Measurements from ENCODE around the gene TFCP2L1.
A peak's percentile ranks its signal among the peaks of the same experiment; 100 is the strongest.

Gene TFCP2L1

DNA sequence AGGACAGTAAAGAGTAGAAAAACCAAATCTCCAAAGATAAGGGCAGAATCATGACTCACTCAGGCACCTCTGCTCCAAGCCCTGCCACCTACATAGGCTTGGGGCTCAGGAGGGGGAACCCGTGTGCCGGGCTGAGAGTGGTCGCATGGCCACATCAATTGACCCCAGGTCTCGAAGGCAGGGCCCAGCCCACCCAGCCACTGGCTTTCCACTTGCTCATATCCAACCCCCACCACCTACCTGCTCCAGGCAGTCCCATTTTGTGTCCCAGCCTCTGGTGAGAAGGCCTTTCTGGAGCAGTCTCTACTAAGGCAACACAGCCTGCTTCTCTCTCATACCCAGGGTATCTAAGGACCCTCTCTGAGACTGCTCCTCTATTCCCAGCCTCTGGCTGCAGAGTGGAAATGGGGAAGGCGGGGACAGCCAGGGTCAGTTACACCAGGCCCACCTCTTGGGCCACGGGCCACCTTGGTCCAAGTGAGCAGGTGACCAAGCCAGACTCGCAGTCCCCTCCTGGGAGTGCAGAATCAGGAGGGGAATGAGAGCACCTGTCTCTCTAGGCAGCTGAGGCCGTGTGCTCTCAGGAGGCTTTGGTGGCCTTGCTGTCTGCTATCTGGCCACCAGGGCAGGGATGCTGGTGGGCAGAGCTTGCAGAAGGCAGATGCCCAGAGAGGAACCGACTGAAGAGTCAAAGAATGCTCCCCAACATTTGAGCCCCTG lies 20.8 kb downstream of the TFCP2L1 start:
- H3K9ac ChIP-seq (ENCODE audit: low read depth, low read length), result no peak overlapping the region
- no peaks in the 10 kb centered on the region for H3K4me1 ChIP-seq (ENCODE audit: control insufficient read depth, insufficient read depth, low read length)
- no peaks in the 10 kb centered on the region for H3K9me3 ChIP-seq (ENCODE audit: control insufficient read depth, insufficient read depth, low read length)
- no peak overlapping the region for H3K4me3 ChIP-seq (ENCODE audit: low read depth, low read length)
- no peaks in the 10 kb centered on the region for H3K27me3 ChIP-seq (ENCODE audit: control insufficient read depth, insufficient read depth, low read length)
- no peaks in the 10 kb centered on the region for H3K36me3 ChIP-seq (ENCODE audit: control insufficient read depth, insufficient read depth, low read length)
- H3K27ac ChIP-seq (ENCODE audit: low read depth, low read length), result no peak overlapping the region

DNA sequence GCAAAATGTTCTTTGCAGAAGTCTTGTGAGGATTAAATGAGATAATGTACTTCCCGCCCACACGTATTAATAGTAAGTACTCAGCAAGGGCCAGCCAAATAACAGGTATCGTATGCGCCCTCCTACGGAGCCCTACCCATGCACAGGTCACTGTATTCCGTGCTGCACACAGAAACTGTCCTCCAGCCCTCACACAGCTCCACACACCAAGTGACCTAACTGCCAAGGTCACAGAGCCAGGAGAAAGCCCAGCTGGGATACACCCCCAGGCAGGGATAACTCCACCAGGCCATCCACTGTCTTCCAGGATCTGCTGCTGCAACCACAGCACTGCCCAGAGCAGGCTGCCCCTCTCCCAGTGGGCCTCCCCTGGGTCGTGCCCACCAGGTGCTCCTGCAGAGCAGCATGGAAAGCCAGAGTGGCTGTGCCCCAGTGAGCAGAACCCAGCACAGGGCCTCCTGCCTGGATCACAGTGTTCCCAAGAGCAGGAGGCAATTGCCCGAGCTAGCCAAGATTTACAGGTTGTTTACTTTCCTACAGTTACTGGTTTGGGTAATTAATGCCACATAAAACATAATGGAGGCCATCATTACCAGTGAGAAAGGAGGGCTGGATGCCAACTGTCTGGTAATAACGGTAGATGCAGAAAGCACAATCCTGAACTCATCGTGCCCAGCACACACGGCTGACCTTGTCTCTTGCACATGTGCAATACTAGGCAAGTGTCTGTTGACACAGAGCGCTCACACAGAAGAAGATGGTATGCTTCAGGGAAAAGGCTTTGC lies 24.4 kb downstream of the TFCP2L1 start:
- 0 out of 2 replicates have a peak overlapping the region, but pooled peaks have one; percentile 12 for H3K9ac ChIP-seq (ENCODE audit: low read depth, low read length)
- H3K27ac ChIP-seq (ENCODE audit: low read depth, low read length), result no peak overlapping the region
- H3K27me3 ChIP-seq (ENCODE audit: control insufficient read depth, insufficient read depth, low read length), result no peaks in the 10 kb centered on the region
- no peaks in the 10 kb centered on the region for H3K36me3 ChIP-seq (ENCODE audit: control insufficient read depth, insufficient read depth, low read length)
- H3K4me3 ChIP-seq (ENCODE audit: low read depth, low read length), result no peak overlapping the region
- H3K9me3 ChIP-seq (ENCODE audit: control insufficient read depth, insufficient read depth, low read length), result no peaks in the 10 kb centered on the region
- no peaks in the 10 kb centered on the region for H3K4me1 ChIP-seq (ENCODE audit: control insufficient read depth, insufficient read depth, low read length)

DNA sequence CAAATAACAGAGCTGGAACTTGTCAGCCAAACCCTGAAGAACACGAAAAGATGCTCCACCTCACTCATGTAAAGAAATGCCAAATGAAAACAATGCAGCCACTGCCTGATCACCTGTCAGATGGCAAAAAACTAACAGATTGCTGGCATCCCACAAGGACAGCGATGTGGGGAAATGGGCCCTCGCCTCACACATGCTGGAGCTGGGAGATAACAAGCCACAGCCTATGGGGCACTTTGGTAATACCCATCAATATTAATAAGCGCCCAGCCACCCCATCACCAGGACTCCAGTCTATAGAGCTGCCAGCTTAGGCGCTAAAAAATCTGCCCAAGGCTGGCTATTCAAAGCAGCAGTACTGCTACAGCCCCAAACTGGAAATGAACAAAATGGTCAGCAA lies 27.0 kb downstream of the TFCP2L1 start:
- Histone ChIP-seq H3K4me3 (ENCODE audit: low read depth, low read length) (no peak overlapping the region), H3K27me3 (ENCODE audit: control insufficient read depth, insufficient read depth, low read length) (no peaks in the 10 kb centered on the region), H3K4me1 (ENCODE audit: control insufficient read depth, insufficient read depth, low read length) (no peaks in the 10 kb centered on the region)

DNA sequence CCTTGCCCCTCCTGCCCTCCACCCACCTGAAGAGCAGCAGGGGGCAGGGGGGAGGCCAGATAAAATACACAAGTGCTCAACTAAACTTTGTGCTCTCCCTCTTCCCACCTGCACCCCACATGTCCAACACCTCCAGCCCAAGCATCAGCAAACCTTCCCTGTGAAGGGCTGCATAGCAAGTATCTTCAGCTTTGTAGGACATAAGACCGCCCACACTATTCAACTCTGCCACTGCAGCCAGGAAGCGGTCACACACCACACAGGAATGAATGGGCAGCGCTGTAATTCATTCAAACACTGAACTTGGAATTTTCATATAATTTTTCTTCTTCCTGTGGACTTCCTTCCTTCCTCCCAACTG lies 27.5 kb downstream of the TFCP2L1 start:
- H3K9ac ChIP-seq (ENCODE audit: low read depth, low read length), result no peak overlapping the region
- H3K4me1 ChIP-seq (ENCODE audit: control insufficient read depth, insufficient read depth, low read length), result no peaks in the 10 kb centered on the region
- no peaks in the 10 kb centered on the region for H3K9me3 ChIP-seq (ENCODE audit: control insufficient read depth, insufficient read depth, low read length)
- no peak overlapping the region for H3K4me3 ChIP-seq (ENCODE audit: low read depth, low read length)
- H3K36me3 ChIP-seq (ENCODE audit: control insufficient read depth, insufficient read depth, low read length), result no peaks in the 10 kb centered on the region
- no peak overlapping the region for H3K27ac ChIP-seq (ENCODE audit: low read depth, low read length)
- H3K27me3 ChIP-seq (ENCODE audit: control insufficient read depth, insufficient read depth, low read length), result no peaks in the 10 kb centered on the region

More for the DNA sequence above, 27.0 kb downstream of the TFCP2L1 start:
- Histone ChIP-seq H3K9ac (ENCODE audit: low read depth, low read length) (no peak overlapping the region), H3K9me3 (ENCODE audit: control insufficient read depth, insufficient read depth, low read length) (no peaks in the 10 kb centered on the region), H3K36me3 (ENCODE audit: control insufficient read depth, insufficient read depth, low read length) (no peaks in the 10 kb centered on the region), H3K27ac (ENCODE audit: low read depth, low read length) (no peak overlapping the region)

DNA sequence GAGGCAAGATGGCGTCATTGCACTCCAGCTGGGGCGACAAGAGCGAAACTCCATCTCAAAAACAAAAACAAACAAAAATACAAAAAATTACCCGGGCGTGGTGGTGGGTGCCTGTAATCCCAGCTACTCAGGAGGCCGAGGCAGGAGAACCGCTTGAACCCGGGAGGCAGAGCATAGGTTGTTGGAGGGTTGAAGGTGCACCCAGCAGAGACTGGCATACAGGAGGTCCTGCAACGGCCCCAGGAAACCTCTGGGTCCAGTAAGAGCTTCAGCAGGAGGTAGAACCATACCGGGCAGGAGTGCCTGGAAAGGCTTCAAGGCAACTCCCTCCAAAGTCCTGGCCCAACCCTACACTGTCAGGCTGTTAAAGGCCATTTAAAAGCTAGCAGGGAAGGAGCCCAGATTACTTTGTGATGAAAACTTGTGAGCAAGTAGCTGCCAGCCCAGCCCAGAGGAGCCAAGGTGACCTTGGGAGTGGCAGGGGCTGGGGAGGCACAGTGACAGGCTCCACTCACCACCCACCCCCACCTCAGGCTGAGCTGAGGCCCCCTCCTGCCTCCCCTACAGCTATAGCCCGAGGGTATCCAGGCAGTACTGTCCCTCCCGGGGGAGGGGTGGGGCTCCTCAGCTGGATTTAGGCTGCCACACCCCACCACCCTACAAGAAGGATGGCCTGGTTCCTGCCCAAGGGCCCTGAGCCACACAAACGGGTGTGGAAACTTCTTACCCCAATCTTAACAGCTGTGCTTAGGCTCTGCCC lies 28.1 kb downstream of the TFCP2L1 start:
- H3K36me3 ChIP-seq (ENCODE audit: control insufficient read depth, insufficient read depth, low read length), result no peaks in the 10 kb centered on the region
- no peak overlapping the region for H3K27ac ChIP-seq (ENCODE audit: low read depth, low read length)
- no peak overlapping the region for H3K9ac ChIP-seq (ENCODE audit: low read depth, low read length)

DNA sequence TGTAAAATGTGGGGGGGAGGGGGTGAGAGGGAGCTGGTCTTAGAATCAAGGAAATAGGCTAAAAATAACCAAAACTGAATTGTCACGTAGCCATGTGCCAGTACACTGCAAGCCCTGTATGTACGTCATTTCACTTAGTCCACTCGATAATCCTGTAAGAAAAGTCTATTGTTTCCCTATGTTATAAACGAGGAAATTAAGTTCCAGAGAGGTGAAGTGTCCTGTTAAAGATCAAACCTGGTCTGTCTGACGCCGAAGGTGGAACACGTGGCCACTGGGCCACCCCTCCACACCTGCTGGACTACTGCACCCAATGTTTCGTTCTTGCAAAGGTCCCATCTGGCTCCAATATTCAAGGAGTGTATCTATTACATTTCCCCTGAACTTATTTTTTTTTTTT lies 29.6 kb downstream of the TFCP2L1 start:
- no peaks in the 10 kb centered on the region for H3K36me3 ChIP-seq (ENCODE audit: control insufficient read depth, insufficient read depth, low read length)
- H3K4me1 ChIP-seq (ENCODE audit: control insufficient read depth, insufficient read depth, low read length), result no peaks in the 10 kb centered on the region
- no peaks in the 10 kb centered on the region for H3K9me3 ChIP-seq (ENCODE audit: control insufficient read depth, insufficient read depth, low read length)
- H3K4me3 ChIP-seq (ENCODE audit: low read depth, low read length), result no peak overlapping the region
- no peaks in the 10 kb centered on the region for H3K27me3 ChIP-seq (ENCODE audit: control insufficient read depth, insufficient read depth, low read length)
- no peak overlapping the region for H3K27ac ChIP-seq (ENCODE audit: low read depth, low read length)
- H3K9ac ChIP-seq (ENCODE audit: low read depth, low read length), result no peak overlapping the region

More for the DNA sequence above, 28.1 kb downstream of the TFCP2L1 start:
- no peaks in the 10 kb centered on the region for H3K27me3 ChIP-seq (ENCODE audit: control insufficient read depth, insufficient read depth, low read length)
- H3K9me3 ChIP-seq (ENCODE audit: control insufficient read depth, insufficient read depth, low read length), result no peaks in the 10 kb centered on the region
- H3K4me1 ChIP-seq (ENCODE audit: control insufficient read depth, insufficient read depth, low read length), result no peaks in the 10 kb centered on the region
- no peak overlapping the region for H3K4me3 ChIP-seq (ENCODE audit: low read depth, low read length)

DNA sequence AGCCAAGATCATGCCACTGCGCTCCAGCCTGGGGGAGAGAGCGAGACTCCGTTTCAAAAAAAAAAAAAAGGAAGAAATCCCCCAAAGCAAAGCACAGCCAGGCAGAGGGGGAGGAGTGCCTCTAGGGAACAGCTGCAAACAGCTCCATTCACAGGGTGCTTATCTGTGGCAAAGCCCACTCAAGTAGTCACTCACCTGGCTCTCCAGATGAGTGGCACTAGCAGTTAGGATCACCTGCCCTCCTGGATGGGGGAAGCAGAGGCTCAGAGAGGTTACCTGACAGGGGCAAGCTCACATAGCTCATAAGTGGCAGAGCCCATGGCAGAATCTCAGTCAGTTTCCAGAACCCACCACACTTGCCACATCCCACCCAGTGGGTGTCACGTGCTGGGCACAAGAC lies 30.3 kb downstream of the TFCP2L1 start:
- Histone ChIP-seq H3K9ac (ENCODE audit: low read depth, low read length) (no peak overlapping the region), H3K27me3 (ENCODE audit: control insufficient read depth, insufficient read depth, low read length) (no peaks in the 10 kb centered on the region), H3K4me1 (ENCODE audit: control insufficient read depth, insufficient read depth, low read length) (no peaks in the 10 kb centered on the region), H3K36me3 (ENCODE audit: control insufficient read depth, insufficient read depth, low read length) (no peaks in the 10 kb centered on the region), H3K9me3 (ENCODE audit: control insufficient read depth, insufficient read depth, low read length) (no peaks in the 10 kb centered on the region), H3K27ac (ENCODE audit: low read depth, low read length) (no peak overlapping the region), H3K4me3 (ENCODE audit: low read depth, low read length) (no peak overlapping the region)

DNA sequence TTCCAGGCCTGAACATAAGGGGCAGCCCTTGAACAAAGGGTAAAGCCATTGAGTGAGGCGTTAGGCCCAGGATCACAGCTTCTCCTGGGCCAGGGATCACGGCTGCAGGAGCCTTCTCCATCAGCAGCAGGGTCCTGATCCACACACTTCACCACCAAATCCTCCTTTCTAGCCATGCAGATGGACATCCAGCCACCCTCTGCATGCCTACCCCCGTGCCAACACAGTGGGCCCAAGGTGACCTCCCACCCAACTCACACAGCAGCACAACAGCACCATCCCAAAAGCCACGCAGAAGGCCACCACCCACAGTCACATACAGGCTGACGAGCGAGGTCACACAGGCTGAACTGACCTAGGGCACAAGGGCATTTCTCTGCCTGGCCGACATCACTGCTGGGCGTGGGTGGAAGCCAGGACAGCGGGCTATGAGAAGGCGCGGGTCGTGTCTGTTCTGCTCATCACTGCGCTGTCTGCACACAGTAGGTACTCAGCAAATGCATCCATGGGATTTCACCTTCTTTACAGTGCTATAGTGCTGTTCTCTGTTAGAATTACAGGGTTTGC lies 31.2 kb downstream of the TFCP2L1 start:
- Histone ChIP-seq H3K4me3 (ENCODE audit: low read depth, low read length) (no peak overlapping the region), H3K9ac (ENCODE audit: low read depth, low read length) (no peak overlapping the region), H3K4me1 (ENCODE audit: control insufficient read depth, insufficient read depth, low read length) (no peaks in the 10 kb centered on the region), H3K27ac (ENCODE audit: low read depth, low read length) (no peak overlapping the region), H3K27me3 (ENCODE audit: control insufficient read depth, insufficient read depth, low read length) (no peaks in the 10 kb centered on the region), H3K9me3 (ENCODE audit: control insufficient read depth, insufficient read depth, low read length) (no peaks in the 10 kb centered on the region), H3K36me3 (ENCODE audit: control insufficient read depth, insufficient read depth, low read length) (no peaks in the 10 kb centered on the region)

DNA sequence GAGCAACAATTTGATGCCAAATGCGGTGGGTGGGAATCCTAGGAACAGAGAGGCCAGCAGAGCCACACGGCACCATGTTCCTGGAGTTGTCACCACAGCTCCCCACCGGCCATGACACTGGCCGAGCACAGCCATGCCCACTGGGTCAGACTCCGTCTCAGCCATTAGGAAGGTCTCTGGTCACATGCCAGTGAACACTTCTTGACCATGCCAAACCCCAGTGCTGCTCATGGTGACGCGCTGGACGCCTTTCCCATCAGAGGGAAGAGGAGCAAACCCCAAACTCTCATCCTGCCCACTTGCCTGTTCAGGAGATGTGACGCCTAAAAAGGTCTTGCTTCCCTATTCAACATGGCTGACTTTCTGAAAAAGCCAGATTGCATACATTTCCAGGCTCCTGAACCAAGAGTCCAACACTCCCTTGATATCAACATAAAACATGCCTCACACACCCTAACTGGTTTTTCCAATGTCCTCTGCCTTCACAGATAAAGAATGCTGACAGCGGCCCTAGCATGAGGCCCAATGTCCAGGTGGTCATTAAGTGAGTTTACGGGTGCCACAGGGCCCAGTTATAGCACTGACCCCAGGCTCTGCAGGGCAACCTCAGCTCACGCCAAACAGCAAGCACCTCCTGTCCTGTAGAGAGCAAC lies 31.9 kb downstream of the TFCP2L1 start:
- Histone ChIP-seq H3K27me3 (ENCODE audit: control insufficient read depth, insufficient read depth, low read length) (no peaks in the 10 kb centered on the region), H3K36me3 (ENCODE audit: control insufficient read depth, insufficient read depth, low read length) (no peaks in the 10 kb centered on the region), H3K27ac (ENCODE audit: low read depth, low read length) (no peak overlapping the region), H3K9ac (ENCODE audit: low read depth, low read length) (no peak overlapping the region), H3K4me3 (ENCODE audit: low read depth, low read length) (no peak overlapping the region), H3K4me1 (ENCODE audit: control insufficient read depth, insufficient read depth, low read length) (no peaks in the 10 kb centered on the region), H3K9me3 (ENCODE audit: control insufficient read depth, insufficient read depth, low read length) (no peaks in the 10 kb centered on the region)

DNA sequence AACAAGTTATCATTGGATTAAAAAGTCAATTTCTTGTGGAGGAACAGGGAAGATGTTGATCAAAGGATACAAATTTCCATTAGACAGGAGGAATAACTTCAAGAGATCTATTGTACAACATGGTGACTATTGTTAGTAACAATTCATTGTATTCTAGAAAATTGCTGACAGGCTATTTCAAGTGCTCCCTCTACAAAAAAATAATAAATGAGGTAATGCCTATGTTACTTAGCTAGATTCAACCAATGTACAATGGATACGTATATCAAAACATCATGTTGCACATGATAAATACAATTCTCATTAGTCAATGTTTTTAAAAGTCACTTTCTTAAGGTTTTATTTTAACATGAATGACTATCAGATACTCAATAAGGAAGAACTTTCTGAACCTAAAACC lies 33.5 kb downstream of the TFCP2L1 start:
- Histone ChIP-seq H3K27me3 (ENCODE audit: control insufficient read depth, insufficient read depth, low read length) (no peaks in the 10 kb centered on the region), H3K9me3 (ENCODE audit: control insufficient read depth, insufficient read depth, low read length) (no peaks in the 10 kb centered on the region), H3K4me3 (ENCODE audit: low read depth, low read length) (no peak overlapping the region), H3K27ac (ENCODE audit: low read depth, low read length) (no peak overlapping the region), H3K9ac (ENCODE audit: low read depth, low read length) (no peak overlapping the region), H3K4me1 (ENCODE audit: control insufficient read depth, insufficient read depth, low read length) (no peaks in the 10 kb centered on the region), H3K36me3 (ENCODE audit: control insufficient read depth, insufficient read depth, low read length) (no peaks in the 10 kb centered on the region)

Measured in HUES48 (cell line).